Kidney (tissue), 14 donors: ENCODE measurements around the gene ARNT2. TPM values are rescaled to one million over a fixed set of nuclear protein-coding genes. Genes with fewer than 3 reads are reported as not detected.

ENCODE experiments used
- DNase-seq, 5 donors: peaks; one replicate each; pipeline ENCODE4 v3.0.0-alpha.2; 2013 to 2020
- FAIRE-seq: peaks from 2 replicates; lab custom pipeline; 2012; peaks lifted over from hg19 to GRCh38; lab: Jason Lieb, UNC
- H3K27ac ChIP-seq, 2 donors: one replicate each; pipeline ENCODE4 v1.7.0; 2013; ENCODE audit warnings: low read depth in 2 of 2, low read length in 2 of 2, inconsistent platforms in 1 of 2
- H3K27me3 ChIP-seq: one replicate; pipeline ENCODE4 v1.7.1; 2013; ENCODE audit warnings: low read length, inconsistent platforms; ENCODE audit not compliant: control insufficient read depth, insufficient read depth
- H3K36me3 ChIP-seq, 3 donors: one replicate each; pipeline versions ENCODE4 v1.7.0 to v1.7.1; 2013; ENCODE audit warnings: low read length in 3 of 3, control low read depth in 1 of 3, inconsistent platforms in 1 of 3; ENCODE audit not compliant: insufficient read depth in 3 of 3, control insufficient read depth in 2 of 3
- H3K4me1 ChIP-seq, 3 donors: one replicate each; pipeline versions ENCODE4 v1.7.0 to v1.7.1; 2013; ENCODE audit warnings: low read length in 3 of 3, inconsistent platforms in 1 of 3, low read depth in 1 of 3; ENCODE audit not compliant: control insufficient read depth in 2 of 3, insufficient read depth in 2 of 3
- H3K4me3 ChIP-seq, 3 donors: one replicate each; pipeline versions ENCODE4 v1.7.0 to v1.8.1; 2013; ENCODE audit warnings: low read length in 3 of 3, control low read depth in 1 of 3, inconsistent platforms in 1 of 3
- H3K9ac ChIP-seq, 3 donors: one replicate each; pipeline versions ENCODE4 v1.7.0 to v1.7.1; 2013; ENCODE audit warnings: low read length in 3 of 3, control low read depth in 1 of 3, inconsistent platforms in 1 of 3
- H3K9me3 ChIP-seq, 3 donors: one replicate each; pipeline versions ENCODE4 v1.7.0 to v1.7.1; 2013; ENCODE audit warnings: low read length in 3 of 3, control low read depth in 1 of 3, inconsistent platforms in 1 of 3; ENCODE audit not compliant: control insufficient read depth in 2 of 3, insufficient read depth in 1 of 3
- CTCF ChIP-seq: IDR thresholded peaks from 3 replicates; pipeline ENCODE4 v1.5.1; 2012; ENCODE audit warnings: mild to moderate bottlenecking, moderate library complexity, borderline replicate concordance; ENCODE audit not compliant: insufficient read depth; ENCODE audit errors: extremely low read depth
- intact Hi-C: fragments of 100-400 bp; cut with DNase I; formaldehyde crosslinking; loops from one replicate; pipeline ENCODE4 v1.11.1; 2022
- polyA plus RNA-seq: library from polyadenylated mRNA; stranded (reverse); fragments of 350-450 nt; fragmentation: Illumina TruSeq; extraction: RNeasy Lipid Tissue Mini Kit (QIAGEN cat#74804); gene quantifications from one replicate; pipeline ENCODE4 v1.2.3, GENCODE V29; 2014; ENCODE audit warnings: low read depth, low replicate concordance; ENCODE audit not compliant: insufficient read depth
- total RNA-seq: library from RNA; stranded (reverse); fragmentation: NEBNext Ultra II Directional; extraction: Animal tissue kit (Norgen Biotek cat#: 25700); gene quantifications from one replicate; pipeline ENCODE4 v1.2.1, GENCODE V29; 2021
- donor health status: control.
- donor health status: control.
- donor health status: control.
- donor health status: control.
- donor health status: control.
- donor health status: DM: yes; HTN: yes; CAD: no.
- donor health status: Normal renal cell carcinoma (clear cell type).

The ARNT2 gene
- total and polyA plus RNA-seq, 2 donors from 2014 or later, result 12.2 to 38.2 TPM

DNA sequence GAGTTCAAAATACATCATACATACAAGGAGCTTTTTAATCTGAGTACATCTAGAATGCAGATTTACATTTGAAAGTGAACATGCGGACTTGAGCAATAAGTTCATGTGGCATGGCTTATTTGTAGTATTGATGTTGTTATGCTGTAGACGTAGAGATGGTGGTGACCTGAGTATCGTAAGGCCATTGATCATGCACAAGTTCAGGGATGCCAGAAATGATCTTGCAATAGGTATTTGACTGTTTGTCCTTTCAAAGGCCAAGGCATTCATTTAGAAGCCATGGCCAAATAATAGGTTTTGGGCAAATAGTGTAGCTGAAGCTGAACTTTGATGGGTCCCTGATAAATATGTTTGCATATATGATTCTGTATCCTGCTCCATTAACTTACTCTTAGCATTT, 35.0 kb downstream of the ARNT2 start:
- Histone ChIP-seq H3K27ac (no peak overlapping the region), H3K4me1 (peaks cover 0 to 6% (median 0%) of the 10 kb centered on the region in 3 donors), H3K9me3 (no peaks in the 10 kb centered on the region), H3K4me3 (no peak overlapping the region), H3K27me3 (no peaks in the 10 kb centered on the region), H3K9ac (no peak overlapping the region), H3K36me3 (no peaks in the 10 kb centered on the region)
- no peak for DNase-seq
- FAIRE-seq, result no peak
- no peak for TF ChIP-seq CTCF
- intact Hi-C loops, result no loop called here

GRCh38 chr15:80440024-80440423, 35.8 kb downstream of the ARNT2 start:
- intact Hi-C loops, result no loop called here
- Histone ChIP-seq H3K27ac (no peak overlapping the region), H3K4me1 (peaks cover 0 to 6% (median 0%) of the 10 kb centered on the region in 3 donors), H3K27me3 (no peaks in the 10 kb centered on the region), H3K9me3 (no peaks in the 10 kb centered on the region), H3K36me3 (peaks cover 0 to 3% (median 0%) of the 10 kb centered on the region in 3 donors), H3K4me3 (no peak overlapping the region), H3K9ac (no peak overlapping the region)
- no peak for TF ChIP-seq CTCF
- FAIRE-seq (no peak), DNase-seq (no peak)

- no peak overlapping the region for H3K9ac ChIP-seq
- no peak for FAIRE-seq
- intact Hi-C loops, result no loop called here
Measured at GRCh38 chr15:80441041-80441440, 36.9 kb downstream of the ARNT2 start.

More at GRCh38 chr15:80441041-80441440, 36.9 kb downstream of the ARNT2 start:
- no peaks in the 10 kb centered on the region for H3K27me3 ChIP-seq
- no peaks in the 10 kb centered on the region for H3K9me3 ChIP-seq
- peaks cover 0 to 3% (median 0%) of the 10 kb centered on the region in 3 donors for H3K36me3 ChIP-seq
- peaks cover 0 to 3% (median 0%) of the 10 kb centered on the region in 3 donors for H3K4me1 ChIP-seq
- no peak for DNase-seq
- no peak overlapping the region for H3K27ac ChIP-seq
- no peak for TF ChIP-seq CTCF
- H3K4me3 ChIP-seq, result no peak overlapping the region
